ENCODE measurements around the gene NAA80. TPM values are rescaled to one million over a fixed set of nuclear protein-coding genes. Genes with fewer than 3 reads are reported as not detected.

Gene NAA80
- total and polyA plus RNA-seq, 2 of the 8 experiments (the other 6 are each of a cell fraction or from before 2014, with no cell fraction given): 11.3 to 16.7 TPM

GRCh38 chr3:50297896-50298725 is 1.1 kb downstream of the NAA80 start:
- Histone ChIP-seq H3K4me3 (ENCODE audit: extremely low read depth in 1 of 4, insufficient read depth in 2 of 4, low read depth in 3 of 4, low read length in 4 of 4) (peak overlapping the region; percentile 70 to 89 (median 80); a peak in 7 of 8 replicates), H2BK120ac (replicated peaks; ENCODE audit: low read depth, low read length) (no peak overlapping the region), H2BK12ac (ENCODE audit: low read depth, low read length) (no peak overlapping the region), H3K4ac (replicated peaks; ENCODE audit: insufficient read length, low read depth, low read length) (no peak overlapping the region), H2BK15ac (ENCODE audit: low read length) (no peak overlapping the region), H3K23ac (ENCODE audit: insufficient read length) (no peak overlapping the region), H3K79me1 (ENCODE audit: low read depth, low read length) (no peaks in the 10 kb centered on the region), H3K27me3 (replicated peaks in 1 of 4; ENCODE audit: control insufficient read depth in 3 of 4, extremely low read depth in 1 of 4, insufficient read depth in 3 of 4, low read length in 3 of 4) (no peaks in the 10 kb centered on the region; a peak in 1 of 7 replicates), H3K18ac (ENCODE audit: extremely low read depth, low read length) (no peak overlapping the region), H3K4me2 (ENCODE audit: insufficient read depth in 1 of 2, low read depth in 2 of 2, low read length in 2 of 2) (peak overlapping the region; percentile 67 to 92), H3K36me3 (ENCODE audit: control insufficient read depth in 2 of 4, insufficient read depth in 4 of 4, low read length in 3 of 4) (no peaks in the 10 kb centered on the region), H3K79me2 (ENCODE audit: control insufficient read depth in 1 of 2, insufficient read depth in 2 of 2, low read length in 2 of 2) (no peaks in the 10 kb centered on the region), H2AK5ac (ENCODE audit: low read depth, low read length) (no peak overlapping the region), H4K91ac (replicated peaks; ENCODE audit: insufficient read length, low read length) (no peak overlapping the region), H3K14ac (ENCODE audit: insufficient read length) (no peak overlapping the region), H4K20me1 (replicated peaks in 1 of 2; ENCODE audit: control insufficient read depth in 1 of 2, insufficient read depth in 2 of 2, low read length in 2 of 2) (peaks cover 0 to 2% of the 10 kb centered on the region in 2 experiments), H2BK20ac (ENCODE audit: low read length) (no peak overlapping the region), H3K27ac (ENCODE audit: low read depth, low read length) (no peak overlapping the region), H3K9me3 (ENCODE audit: insufficient read depth in 2 of 2, low read depth in 1 of 2, low read length in 1 of 2) (no peaks in the 10 kb centered on the region), H4K8ac (ENCODE audit: extremely low read depth, insufficient read depth, low read length) (no peak overlapping the region; the same call in 1 of the 2 replicates), H3K9ac (replicated peaks in 1 of 4; ENCODE audit: extremely low read depth in 1 of 4, low read depth in 3 of 4, low read length in 3 of 4) (no peak overlapping the region), H2AFZ (ENCODE audit: low read length) (no peak overlapping the region), H3K56ac (replicated peaks; ENCODE audit: insufficient read length, low read depth, low read length) (no peak overlapping the region), H3K23me2 (ENCODE audit: low read depth, low read length) (peaks cover 5% of the 10 kb centered on the region; the same call in 1 of the 2 replicates), H2BK5ac (ENCODE audit: low read depth, low read length) (no peak overlapping the region), H4K5ac (ENCODE audit: insufficient read length, low read depth, low read length) (no peak overlapping the region), H3K4me1 (replicated peaks in 1 of 4; ENCODE audit: control insufficient read depth in 3 of 4, insufficient read depth in 4 of 4, low read length in 3 of 4) (peaks cover 0 to 23% (median 8%) of the 10 kb centered on the region in 4 experiments; a peak in 6 of 7 replicates)
- CTCF ChIA-PET (ENCODE audit: partially characterized antibody): interaction anchor here (0.8 to 1.8 kb wide), 11 partner anchors 10 to 253 kb away, joined by 3 to 7 read pairs (median 3); partner anchors contain the start of genes LSMEM2 and TUSC2
- DNase-seq (ENCODE audit: low read depth in 1 of 2, low spot score in 2 of 2): peak in 1 of 2 experiments; percentile 52
- WGBS, 2 experiments (ENCODE audit: extremely low coverage in 1 of 2, insufficient coverage in 1 of 2, insufficient read length in 1 of 2, insufficient replicate concordance in 2 of 2, low coverage in 1 of 2, low lambda C conversion rate in 2 of 2, missing lambda C conversion rate in 1 of 2): 76% methylated on average over 9 of the region's 9 CpGs; no CpG with 5 or more reads in 1 of the 2 experiments
- FAIRE-seq: no peak
- TF ChIP-seq CEBPB (IDR thresholded peaks at IDR 0.05; ENCODE audit: low read depth, low read length) (no peak), MAFK (IDR thresholded peaks at IDR 0.05; ENCODE audit: low read depth, low read length) (no peak), HDAC2 (IDR thresholded peaks at IDR 0.05; ENCODE audit: borderline replicate concordance in 1 of 2, low read depth in 2 of 2, low read length in 2 of 2) (no peak), EGR1 (IDR thresholded peaks at IDR 0.05; ENCODE audit: borderline replicate concordance, low read depth, low read length) (no peak), FOSL1 (IDR thresholded peaks at IDR 0.05; ENCODE audit: insufficient read depth, low read depth, low read length) (no peak), CBX5 (IDR thresholded peaks at IDR 0.05; ENCODE audit: low read depth, low read length) (no peak), CTCF (IDR thresholded peaks at IDR 0.05; ENCODE audit: control extremely low read depth in 1 of 3, insufficient read depth in 1 of 3, low read depth in 1 of 3, low read length in 3 of 3) (0 out of 4 replicates have a peak, but pooled peaks of 1 of the 3 experiments have one; percentile 2)
- POLR2A ChIA-PET (ENCODE audit: partially characterized antibody): interaction anchor here (0.8 to 11.3 kb wide), 9 partner anchors 9 to 73 kb away, joined by 3 to 149 read pairs (median 3); partner anchors contain the start of genes HYAL2, SEMA3B and TUSC2

Data from H1 (cell line).